GM12875 (cell line): ENCODE data around the gene ARL8B.
"Not testable (repeated sequence)": the region's sequence is repeated elsewhere in the genome, so short reads cannot be mapped to it uniquely, and the experiment has no call there.

ENCODE experiments used
- H3K4me3 ChIP-seq: one replicate; pipeline ENCODE4 v1.5.1; 2011; ENCODE audit warnings: low read depth, low read length, control low read depth
- TF ChIP-seq, protein P1 (sequence below): IDR thresholded peaks from 2 replicates; pipeline ENCODE4 v1.5.1; 2011; ENCODE audit warnings: low read depth, mild to moderate bottlenecking, control low read depth, inconsistent platforms, low read length, moderate library complexity, borderline replicate concordance; ENCODE audit not compliant: insufficient read depth

The ARL8B gene

DNA sequence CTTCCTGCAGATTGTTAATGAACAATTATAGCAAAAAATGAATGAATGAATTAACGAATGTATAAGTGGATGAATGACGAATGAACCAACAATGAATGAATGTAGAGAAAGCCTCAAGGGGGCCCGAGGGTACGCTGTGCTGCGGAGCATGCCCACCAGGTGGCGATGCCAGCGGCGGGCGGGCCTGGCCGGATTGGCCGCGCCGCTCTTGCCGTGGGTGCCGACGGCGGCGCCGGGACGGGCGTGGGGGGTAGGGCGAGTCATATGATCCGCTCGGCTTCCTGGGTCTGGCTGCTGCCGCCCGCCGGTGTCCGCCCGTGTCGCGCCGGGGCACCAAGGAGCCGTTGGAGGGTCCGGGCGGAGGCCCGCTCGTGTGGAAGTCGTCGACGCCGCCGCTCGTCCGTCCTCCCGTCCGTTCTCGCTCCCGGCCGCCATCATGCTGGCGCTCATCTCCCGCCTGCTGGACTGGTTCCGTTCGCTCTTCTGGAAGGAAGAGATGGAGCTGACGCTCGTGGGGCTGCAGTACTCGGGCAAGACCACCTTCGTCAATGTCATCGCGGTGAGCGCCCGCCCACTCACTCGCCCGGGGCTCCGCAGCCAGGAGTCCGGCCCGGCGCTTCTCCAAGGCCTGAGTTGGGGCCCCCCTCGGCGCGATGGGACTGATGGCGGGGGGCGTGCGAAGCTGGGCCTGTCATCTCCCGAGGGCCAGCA is at the start of gene ARL8B:
Gene ARL8B (plus strand): TSS at position 263 of the 711 bp plus-strand sequence. CDS start 174 bp downstream, at position 437.
- TF ChIP-seq, protein P1, sequence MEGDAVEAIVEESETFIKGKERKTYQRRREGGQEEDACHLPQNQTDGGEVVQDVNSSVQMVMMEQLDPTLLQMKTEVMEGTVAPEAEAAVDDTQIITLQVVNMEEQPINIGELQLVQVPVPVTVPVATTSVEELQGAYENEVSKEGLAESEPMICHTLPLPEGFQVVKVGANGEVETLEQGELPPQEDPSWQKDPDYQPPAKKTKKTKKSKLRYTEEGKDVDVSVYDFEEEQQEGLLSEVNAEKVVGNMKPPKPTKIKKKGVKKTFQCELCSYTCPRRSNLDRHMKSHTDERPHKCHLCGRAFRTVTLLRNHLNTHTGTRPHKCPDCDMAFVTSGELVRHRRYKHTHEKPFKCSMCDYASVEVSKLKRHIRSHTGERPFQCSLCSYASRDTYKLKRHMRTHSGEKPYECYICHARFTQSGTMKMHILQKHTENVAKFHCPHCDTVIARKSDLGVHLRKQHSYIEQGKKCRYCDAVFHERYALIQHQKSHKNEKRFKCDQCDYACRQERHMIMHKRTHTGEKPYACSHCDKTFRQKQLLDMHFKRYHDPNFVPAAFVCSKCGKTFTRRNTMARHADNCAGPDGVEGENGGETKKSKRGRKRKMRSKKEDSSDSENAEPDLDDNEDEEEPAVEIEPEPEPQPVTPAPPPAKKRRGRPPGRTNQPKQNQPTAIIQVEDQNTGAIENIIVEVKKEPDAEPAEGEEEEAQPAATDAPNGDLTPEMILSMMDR, result peak; percentile 97
- peak within 1 kb of the TSS; percentile 89 for H3K4me3 ChIP-seq

DNA sequence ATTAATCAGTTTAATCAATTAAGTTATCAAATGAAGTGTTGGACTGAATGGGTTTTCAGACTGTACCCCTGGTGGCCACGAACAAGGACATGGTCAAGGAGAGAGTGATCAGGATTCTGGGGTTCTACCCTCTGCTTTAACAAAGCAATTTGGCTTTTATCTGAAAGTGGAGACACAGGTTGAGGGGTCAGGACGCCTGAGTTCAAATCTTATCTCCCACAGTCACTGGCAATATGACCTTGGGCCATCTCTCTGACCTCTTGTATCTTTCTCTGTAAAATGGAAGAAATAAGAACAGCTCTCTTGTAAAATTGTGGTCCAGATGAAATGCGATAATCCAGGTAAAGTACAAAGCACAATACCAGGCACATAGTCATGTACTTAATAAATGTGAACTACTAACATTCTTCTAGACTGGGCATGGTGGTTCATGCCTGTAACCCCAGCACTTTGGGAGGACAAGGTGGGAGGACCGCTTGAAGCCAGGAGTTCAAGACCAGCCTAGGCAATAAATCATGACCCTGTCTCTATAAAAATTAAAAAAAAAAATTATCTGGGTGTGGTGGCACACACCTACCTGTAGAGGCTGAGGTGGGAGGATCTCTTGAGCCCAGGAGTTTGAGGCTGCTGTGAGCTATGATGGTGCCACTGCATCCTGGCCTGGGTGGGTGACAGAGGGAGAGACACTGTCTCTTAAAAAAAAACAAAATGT is 48.6 kb upstream of the ARL8B start:
- TF ChIP-seq, protein P1, result no peak
- H3K4me3 ChIP-seq, result no peak overlapping the region

DNA sequence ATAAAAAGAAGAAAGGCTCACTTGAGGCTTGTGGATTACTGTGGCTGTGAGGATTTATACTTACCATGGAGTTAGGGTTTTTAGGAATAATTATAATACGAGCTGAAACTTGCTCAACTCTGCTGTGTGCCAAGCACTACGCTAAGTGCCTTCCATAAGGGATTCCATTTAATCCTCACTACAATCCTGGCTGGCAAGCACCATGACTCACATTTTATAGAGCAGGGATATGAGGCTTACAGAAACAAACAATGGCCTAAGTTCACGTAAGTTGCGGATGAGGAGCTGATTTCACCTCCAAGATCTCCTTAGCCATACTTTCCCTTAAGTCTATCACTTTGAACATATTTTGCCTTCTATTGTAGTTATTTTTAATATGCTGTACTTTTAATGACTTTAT is 43.9 kb upstream of the ARL8B start:
- H3K4me3 ChIP-seq, result no peak overlapping the region
- TF ChIP-seq, protein P1, result no peak

DNA sequence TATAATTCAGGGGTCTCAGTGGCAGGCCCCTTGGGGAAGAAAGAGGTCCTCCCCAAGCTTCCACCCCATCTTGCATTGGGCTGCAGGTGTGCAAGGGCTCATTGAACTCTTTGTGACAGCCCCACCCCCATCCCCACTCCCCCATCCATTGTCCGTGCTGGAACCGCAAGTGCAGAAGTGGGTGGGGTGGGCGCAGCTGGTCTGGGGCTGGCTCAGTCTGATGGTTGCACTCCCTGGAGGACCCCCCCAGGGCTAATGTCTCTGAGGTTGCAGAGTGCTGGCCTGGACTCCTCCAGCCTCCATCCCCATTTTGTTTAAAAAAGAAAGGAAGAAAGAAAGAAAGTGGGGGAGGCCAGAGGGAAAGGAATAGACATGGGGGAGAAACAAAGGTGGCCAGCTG is 42.3 kb upstream of the ARL8B start:
- TF ChIP-seq, protein P1, result no peak
- no peak overlapping the region for H3K4me3 ChIP-seq

DNA sequence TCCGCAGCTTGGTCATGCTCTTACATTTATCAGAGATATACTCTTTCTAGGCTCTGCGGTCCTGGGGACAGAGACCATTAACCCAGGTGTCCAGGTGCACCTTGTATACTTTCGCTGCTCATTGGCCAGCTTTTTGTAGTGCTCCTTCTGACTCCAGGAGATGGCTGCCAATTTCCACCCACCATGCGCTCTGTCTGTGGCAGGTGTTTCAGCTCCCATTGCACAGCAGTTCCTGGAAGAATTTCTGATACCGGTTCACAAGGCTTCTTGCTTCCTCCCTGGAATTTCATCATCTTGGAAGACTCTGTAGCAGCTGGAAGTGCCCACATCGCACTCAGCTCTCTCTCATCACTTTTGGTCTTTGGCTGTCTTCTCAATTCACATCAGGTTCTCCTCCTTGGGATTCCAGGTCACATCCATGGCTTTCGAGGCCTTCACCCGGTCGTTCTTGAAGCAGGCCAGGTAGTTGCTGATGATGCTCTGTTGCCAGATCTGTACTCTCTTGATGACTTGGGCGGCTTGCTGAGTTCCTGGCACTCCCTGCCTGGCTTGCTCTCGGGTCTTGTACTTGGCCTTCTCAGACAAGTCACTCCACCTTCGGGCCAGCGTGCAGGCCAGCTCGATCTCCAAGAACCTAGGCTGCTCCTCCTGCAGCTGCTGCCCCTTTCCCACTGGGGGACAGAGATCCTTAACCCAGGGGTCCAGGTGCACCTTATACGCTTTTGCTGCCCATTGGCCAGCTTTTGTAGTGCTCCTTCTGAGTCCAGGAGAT is 41.1 kb upstream of the ARL8B start:
- TF ChIP-seq, protein P1, result no peak
- H3K4me3 ChIP-seq, result no peak overlapping the region

DNA sequence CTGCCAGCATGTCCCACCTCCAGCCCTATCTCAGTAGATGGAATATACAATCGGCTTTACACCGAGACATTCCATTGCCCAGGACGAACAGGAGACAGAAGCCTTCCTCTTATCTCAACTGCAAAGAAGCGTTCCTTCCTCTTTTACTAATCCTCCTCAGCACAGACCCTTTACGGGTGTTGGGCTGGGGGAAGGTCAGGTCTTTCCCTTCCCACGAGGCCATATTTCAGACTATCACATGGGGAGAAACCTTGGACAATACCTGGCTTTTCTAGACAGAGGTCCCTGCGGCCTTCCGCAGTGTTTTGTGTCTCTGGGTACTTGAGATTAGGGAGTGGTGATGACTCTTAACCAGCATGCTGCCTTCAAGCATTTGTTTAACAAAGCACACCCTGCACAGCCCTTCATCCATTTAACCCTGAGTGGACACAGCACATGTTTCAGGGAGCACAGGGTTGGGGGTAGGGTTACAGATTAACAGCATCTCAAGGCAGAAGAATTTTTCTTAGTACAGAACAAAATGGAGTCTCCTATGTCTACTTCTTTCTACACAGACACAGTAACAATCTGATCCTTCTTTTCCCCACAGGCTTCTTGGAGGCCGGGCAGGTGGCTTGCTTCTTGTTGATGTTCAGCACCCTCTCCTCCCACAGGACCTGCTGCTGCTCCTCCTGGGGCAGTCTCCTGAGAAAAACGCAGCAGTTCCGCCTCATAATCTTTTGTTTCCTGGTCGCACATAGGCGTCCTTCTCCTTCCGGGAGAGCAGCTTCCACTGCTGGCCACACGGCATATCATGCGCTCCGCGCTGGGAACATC is 39.9 kb upstream of the ARL8B start:
- H3K4me3 ChIP-seq, result not testable (repeated sequence)

DNA sequence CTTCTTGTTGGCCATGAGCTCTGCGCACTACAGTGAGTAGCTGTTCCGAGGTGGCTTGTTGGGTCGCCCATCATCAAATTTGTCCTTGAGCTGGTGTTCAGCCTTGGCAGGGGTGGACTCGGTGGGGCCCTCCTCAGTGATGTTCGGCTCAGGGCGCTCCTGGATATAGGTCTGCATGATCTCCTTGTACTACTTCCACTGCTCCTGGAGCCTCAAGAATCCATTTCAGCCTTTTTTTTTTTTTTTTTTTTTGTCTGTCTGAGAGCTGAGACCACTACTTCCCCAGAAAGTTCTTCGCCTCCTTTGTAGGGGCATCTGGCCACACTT is 39.3 kb upstream of the ARL8B start:
- TF ChIP-seq, protein P1, result no peak
- no peak overlapping the region for H3K4me3 ChIP-seq
